ENCODE results near the gene LIMS2. TPM values are rescaled to one million over a fixed set of nuclear protein-coding genes. Genes with fewer than 3 reads are reported as not detected.

LIMS2 gene
- total and polyA plus RNA-seq, 8 donors, result 22.4 to 122 (median 27.3) TPM

GRCh38 chr2:127630096-127630863 lies 45.0 kb downstream of the LIMS2 start:
- H3K27me3 ChIP-seq, result no peaks in the 10 kb centered on the region
- peaks cover 4 to 40% of the 10 kb centered on the region in 2 donors for H3K4me1 ChIP-seq
- H3K4me3 ChIP-seq, result no peak overlapping the region
- H3K27ac ChIP-seq, result no peak overlapping the region
- H3K9me3 ChIP-seq, result no peaks in the 10 kb centered on the region
- ATAC-seq (no peak), DNase-seq (peak in 1 of 4 donors; percentile 68)
- H3K36me3 ChIP-seq, result no peaks in the 10 kb centered on the region
- TF ChIP-seq, protein P1, sequence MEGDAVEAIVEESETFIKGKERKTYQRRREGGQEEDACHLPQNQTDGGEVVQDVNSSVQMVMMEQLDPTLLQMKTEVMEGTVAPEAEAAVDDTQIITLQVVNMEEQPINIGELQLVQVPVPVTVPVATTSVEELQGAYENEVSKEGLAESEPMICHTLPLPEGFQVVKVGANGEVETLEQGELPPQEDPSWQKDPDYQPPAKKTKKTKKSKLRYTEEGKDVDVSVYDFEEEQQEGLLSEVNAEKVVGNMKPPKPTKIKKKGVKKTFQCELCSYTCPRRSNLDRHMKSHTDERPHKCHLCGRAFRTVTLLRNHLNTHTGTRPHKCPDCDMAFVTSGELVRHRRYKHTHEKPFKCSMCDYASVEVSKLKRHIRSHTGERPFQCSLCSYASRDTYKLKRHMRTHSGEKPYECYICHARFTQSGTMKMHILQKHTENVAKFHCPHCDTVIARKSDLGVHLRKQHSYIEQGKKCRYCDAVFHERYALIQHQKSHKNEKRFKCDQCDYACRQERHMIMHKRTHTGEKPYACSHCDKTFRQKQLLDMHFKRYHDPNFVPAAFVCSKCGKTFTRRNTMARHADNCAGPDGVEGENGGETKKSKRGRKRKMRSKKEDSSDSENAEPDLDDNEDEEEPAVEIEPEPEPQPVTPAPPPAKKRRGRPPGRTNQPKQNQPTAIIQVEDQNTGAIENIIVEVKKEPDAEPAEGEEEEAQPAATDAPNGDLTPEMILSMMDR (IDR thresholded peaks at IDR 0.05), result no peak
- intact Hi-C loops (cut with DNase I), result no loop called here

- ATAC-seq, result no peak
- Histone ChIP-seq H3K27ac (no peak overlapping the region), H3K27me3 (no peaks in the 10 kb centered on the region), H3K36me3 (no peaks in the 10 kb centered on the region), H3K9me3 (no peaks in the 10 kb centered on the region), H3K4me3 (no peak overlapping the region), H3K4me1 (peaks cover 4 to 36% of the 10 kb centered on the region in 2 donors)
- intact Hi-C loops (cut with DNase I), result no loop called here
- TF ChIP-seq, protein P1 (IDR thresholded peaks at IDR 0.05), result no peak
- no peak for DNase-seq
These were observed 45.7 kb downstream of the LIMS2 start for GRCh38 chr2:127629637-127630036.

DNA sequence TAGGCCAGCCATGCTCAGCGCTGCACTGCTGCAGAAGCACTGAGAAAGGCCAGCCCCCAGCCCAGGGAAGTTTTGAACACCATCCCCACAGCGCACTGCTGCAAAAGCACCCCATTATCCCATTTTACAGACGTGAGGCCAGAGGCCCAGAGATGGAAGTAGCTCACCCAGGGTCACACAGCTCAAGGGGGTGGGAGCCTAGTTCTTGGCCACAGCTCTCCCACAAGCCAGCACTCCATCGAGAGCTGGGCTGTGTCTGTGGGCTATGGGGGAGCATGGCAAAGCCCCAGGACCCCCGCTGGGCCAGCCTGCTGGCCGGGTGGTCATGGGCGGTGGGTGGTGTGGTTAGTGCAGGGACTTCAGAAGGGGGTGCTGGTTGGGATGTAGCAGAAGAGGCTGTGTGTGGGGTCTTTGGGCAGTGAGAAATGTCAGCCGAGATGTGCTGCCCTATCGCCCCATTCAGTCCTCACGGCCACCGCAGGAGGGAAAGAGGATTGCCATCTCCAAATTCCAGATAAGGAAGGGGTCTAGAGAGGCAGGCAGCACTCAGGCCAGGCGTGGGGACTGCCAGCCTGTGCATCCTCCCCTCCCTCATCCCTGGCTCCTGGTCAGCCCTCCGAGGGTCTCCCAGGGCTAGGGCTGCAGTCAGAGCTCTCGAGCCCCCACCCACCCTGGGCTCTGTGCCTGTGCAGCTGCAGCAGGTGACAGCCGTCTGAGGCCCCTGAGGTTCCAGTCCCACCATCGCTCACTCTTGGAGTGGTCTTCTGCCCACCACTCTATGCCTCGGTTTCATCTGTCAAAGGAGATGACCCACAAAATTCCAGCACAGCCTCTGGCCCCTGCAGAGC lies 46.3 kb downstream of the LIMS2 start:
- DNase-seq, result peak in 1 of 4 donors; percentile 59
- no peaks in the 10 kb centered on the region for H3K9me3 ChIP-seq
- TF ChIP-seq, protein P1 (IDR thresholded peaks at IDR 0.05), result no peak
- H3K4me1 ChIP-seq, result peaks cover 3 to 30% of the 10 kb centered on the region in 2 donors
- no peak overlapping the region for H3K27ac ChIP-seq
- intact Hi-C loops (cut with DNase I), result no loop called here
- H3K4me3 ChIP-seq, result no peak overlapping the region
- ATAC-seq, result no peak
- no peaks in the 10 kb centered on the region for H3K27me3 ChIP-seq
- no peaks in the 10 kb centered on the region for H3K36me3 ChIP-seq

DNA sequence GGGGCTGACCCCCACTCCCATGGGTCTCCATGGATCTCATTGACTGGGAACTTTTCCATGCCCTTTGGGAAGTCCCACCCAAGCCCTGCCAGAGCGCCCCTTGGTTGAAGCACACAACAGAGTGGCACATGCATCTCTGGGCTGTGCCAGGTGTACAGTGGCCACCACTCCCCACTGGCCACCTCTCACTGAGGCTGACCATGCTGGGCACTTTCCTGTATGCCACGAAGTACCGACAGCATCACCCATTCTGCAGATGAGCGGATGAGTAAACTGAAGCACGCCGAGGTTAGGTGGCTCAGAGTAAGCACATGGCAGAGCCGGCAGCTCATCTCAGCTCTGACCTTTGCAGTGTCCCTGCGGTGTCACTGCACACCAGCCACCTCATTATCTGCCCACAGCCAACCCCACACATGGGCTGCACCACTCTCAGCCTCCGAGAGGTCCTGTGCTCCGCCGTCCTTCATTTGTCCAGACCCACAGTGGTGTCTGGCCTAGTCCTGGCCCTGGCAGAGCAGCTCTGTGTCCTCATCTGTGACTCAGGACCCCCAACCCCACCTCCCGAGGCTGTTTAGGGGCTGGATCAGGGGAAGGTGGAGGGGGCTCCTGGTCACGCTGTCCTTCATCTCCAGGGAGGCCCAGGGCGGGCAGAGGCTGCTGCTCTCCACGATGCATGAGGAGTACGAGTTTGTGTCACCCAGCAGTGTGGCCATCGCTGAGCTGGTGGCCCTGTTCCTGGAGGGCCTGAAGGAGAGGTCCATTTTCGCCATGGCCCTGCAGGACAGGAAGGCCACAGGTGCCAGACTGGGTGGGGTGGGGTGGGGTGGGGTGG lies 47.4 kb downstream of the LIMS2 start:
- H3K27me3 ChIP-seq, result no peaks in the 10 kb centered on the region
- TF ChIP-seq, protein P1 (IDR thresholded peaks at IDR 0.05), result no peak
- DNase-seq (peak in 1 of 4 donors; percentile 68), ATAC-seq (no peak)
- no peak overlapping the region for H3K27ac ChIP-seq
- intact Hi-C loops (cut with DNase I), result no loop called here
- no peaks in the 10 kb centered on the region for H3K9me3 ChIP-seq
- peaks cover 0 to 20% of the 10 kb centered on the region in 2 donors for H3K4me1 ChIP-seq
- H3K4me3 ChIP-seq, result no peak overlapping the region
- no peaks in the 10 kb centered on the region for H3K36me3 ChIP-seq

All from left lung (tissue), 10 donors.